HT-29 (cell line): Measurements from ENCODE around the gene GFRAL. TPM values are rescaled to one million over a fixed set of nuclear protein-coding genes. Genes with fewer than 3 reads are reported as not detected.
"Not testable (repeated sequence)": the region's sequence is repeated elsewhere in the genome, so short reads cannot be mapped to it uniquely, and the experiment has no call there.

Experiments
- DNase-seq: peaks from one replicate; pipeline ENCODE4 v3.0.0-alpha.2; 2015; ENCODE audit warnings: low spot score
- total RNA-seq: library from RNA; depleted of rRNA; stranded (reverse); fragments of >200 nt; shearing (Covaris generic); gene quantifications from 2 replicates; pipeline ENCODE4 v1.2.3, GENCODE V29; 2014; rRNA removed

The GFRAL gene, protein sequence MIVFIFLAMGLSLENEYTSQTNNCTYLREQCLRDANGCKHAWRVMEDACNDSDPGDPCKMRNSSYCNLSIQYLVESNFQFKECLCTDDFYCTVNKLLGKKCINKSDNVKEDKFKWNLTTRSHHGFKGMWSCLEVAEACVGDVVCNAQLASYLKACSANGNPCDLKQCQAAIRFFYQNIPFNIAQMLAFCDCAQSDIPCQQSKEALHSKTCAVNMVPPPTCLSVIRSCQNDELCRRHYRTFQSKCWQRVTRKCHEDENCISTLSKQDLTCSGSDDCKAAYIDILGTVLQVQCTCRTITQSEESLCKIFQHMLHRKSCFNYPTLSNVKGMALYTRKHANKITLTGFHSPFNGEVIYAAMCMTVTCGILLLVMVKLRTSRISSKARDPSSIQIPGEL
- not detected in 2 replicates for total RNA-seq

DNA sequence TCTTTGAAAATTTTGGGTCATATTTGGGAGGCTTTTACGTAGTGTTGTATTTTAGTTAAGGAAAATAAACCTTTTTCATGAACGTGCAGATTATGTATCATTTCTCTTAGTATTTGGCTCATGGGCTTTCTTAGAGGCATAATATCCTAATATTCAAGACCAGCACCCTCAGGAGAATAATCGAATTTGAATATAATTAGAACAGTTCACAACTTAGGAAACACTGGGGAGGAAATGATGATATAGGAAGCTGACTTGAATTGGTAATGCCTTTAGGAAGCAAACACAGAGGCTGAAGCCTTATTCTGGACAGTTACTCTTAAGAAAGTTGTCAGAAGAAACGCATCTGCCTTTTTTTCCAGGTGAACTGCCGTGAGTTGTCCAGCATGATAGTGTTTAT is at the start of gene GFRAL:
Gene GFRAL (plus strand): TSS at position 301 of the 400 bp plus-strand sequence. CDS start 86 bp downstream, at position 387.
- no peak for DNase-seq

DNA sequence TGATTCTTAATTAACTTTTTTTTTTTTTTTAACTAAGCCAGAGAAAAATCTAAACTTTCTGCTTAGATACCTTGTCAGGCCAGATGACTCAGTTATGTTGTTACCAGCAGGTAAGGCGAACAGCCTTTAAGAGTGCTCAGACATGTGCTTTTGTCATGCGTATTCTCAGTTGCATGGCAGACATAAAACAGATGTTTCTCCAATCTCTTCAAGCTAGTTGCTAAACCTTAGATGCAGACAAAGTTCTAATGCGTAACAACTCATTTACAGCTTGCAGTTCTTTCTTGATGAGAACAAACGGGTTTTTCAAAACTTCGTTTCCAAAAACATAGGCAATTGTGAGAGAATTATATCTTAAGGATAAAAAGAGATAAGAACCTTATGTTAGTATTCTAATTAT is 49.6 kb upstream of the GFRAL start:
- no peak for DNase-seq

DNA sequence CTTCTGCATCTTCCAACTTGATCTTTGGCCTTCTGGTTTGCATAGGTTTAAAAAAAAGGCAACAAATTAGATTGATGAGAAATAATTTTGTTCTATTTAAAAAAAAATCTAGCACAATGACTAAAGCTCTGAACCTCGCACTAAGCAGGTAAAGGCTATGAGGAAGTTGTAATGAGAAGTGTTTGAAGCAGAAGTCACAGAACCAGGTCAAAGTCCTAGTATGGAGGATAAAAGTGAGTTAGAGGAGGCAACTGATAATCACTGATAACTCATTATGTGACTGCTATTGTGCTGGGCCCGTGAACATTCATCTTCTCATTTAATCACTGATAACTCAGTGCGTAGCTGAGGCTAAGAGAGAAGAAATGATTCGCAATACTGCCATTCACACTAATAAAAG is 46.1 kb upstream of the GFRAL start:
- DNase-seq, result peak; percentile 28

DNA sequence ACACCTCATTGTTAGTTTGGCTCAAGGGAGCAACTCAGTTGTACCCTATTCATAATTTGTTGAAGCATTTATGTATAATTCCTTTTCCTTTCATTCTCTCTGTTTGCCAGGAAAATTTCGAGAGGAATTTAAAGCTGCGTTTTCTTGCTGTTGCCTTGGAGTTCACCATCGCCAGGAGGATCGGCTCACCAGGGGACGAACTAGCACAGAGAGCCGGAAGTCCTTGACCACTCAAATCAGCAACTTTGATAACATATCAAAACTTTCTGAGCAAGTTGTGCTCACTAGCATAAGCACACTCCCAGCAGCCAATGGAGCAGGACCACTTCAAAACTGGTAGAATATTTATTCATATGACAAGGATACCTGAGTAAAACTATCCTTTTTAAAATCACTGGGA is 45.2 kb upstream of the GFRAL start:
- no peak for DNase-seq

DNA sequence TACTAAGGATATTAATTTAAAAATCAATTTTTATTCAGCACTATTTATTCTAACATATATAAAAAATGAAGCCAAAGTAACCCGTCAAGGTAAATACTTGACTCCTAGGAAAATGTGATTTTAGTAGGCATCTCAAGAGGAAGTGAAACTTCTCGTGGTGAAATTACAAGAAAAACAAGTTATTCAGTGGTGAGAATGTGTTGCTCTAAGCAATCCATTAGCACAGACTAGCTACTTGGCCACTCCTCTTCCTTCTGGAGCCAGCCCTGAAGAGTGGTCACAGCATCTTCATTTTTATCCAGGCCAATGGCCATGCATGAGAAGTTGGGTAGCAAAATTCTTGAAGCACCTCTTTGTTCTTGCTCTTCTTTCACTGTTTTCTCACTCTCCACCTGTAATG is 40.4 kb upstream of the GFRAL start:
- DNase-seq, result no peak

DNA sequence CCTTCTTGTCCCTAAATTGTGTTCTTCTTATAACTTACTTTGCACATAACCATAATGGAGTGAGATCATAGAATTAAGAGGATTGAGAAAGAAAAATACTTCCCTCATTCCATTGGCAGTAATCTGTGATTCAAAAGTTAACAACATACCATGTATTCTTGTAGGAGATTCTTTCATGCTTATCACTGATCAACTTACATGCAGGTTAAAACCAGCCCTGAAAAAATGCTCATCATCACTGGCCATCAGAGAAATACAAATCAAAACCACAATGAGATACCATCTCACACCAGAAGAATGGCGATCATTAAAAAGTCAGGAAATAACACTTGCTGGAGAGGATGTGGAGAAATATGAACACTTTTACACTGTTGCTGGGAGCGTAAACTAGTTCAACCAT is 36.5 kb upstream of the GFRAL start:
- DNase-seq, result no peak

DNA sequence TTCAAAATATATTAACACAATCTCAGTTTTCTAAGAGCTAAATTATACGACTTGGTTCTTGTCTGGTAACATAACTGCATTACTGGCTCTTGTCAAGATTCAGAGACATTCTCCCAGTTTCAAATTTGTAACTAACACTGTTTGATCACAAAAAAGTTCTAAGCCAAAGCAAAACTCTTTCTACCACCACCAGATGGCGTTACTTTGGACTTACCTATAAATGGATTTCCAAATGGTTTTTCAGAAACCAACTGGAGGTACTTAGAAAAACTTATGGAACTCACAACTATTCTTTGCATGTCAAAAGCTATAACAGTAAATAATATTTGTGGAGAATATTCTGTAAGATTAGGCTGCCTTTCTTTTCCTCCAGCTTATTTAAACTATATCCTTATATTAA is 34.2 kb upstream of the GFRAL start:
- DNase-seq, result peak; percentile 13

DNA sequence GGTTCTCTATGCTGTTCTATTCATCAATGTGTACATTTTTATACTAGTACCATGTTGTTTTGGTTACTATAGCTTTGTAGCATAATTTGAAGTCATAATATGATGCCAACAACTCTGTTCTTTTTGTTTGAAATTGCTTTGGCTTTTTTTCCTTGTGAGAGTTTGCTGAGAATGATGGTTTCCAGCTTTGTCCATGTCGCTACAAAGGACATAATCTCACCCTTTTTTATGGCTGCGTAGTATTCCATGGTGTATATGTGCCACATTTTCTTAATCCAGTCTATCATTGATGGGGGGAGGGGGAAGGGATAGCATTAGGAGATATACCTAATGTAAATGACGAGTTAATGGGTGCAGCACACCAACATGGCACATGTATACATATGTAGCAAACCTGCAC is 30.1 kb upstream of the GFRAL start:
- not testable (repeated sequence) for DNase-seq

DNA sequence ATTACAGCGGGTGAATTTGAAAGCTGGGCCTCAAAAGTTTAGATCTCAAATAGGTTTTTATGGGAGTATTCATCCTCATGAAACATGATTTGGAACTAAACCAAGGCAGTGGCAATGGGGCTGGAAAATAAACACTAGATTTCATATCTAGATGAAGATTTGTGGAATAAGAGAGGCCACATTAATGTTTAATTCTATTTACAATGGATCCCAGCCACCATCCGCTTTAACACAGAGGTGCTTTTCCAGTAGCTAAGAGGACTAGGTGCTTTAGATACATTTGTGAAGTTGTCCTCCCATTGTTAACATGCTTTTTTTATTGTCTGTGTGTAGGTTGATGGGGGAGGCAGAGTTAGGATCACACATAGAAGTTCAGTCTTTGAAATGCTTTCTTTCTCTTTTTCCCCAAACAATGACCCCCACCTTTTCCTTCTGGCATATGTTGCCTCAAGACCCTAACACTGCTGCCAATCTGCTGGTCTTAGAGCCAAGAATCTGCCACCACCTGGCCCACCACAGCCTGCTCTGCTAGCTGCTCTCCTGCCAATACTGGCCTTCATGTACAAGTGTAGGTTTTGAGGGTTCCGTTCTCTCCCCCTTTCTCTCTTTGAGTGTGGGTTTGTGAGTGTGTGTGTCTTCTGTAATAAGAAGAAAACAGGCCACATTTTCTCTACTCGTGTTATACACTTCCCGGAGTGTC is 27.8 kb upstream of the GFRAL start:
- DNase-seq, result no peak

DNA sequence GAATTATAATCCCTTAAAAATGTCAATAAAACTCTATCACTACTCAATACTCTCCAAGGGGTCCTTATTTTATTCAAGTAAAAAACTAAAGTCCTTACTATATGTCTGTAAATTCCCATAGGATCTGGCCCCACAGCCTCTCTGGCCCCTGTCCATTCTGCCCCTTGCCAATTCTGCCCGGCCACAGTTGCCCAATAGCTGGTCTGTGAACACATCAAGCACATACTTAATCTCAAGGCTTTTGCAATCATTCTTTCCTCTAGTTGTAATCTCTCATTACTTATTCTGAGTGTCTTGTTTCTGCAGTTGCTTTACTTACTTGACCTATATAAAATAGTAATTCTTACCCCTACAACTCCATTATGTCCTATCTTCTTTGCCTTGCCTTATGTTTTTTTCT is 22.5 kb upstream of the GFRAL start:
- no peak for DNase-seq

DNA sequence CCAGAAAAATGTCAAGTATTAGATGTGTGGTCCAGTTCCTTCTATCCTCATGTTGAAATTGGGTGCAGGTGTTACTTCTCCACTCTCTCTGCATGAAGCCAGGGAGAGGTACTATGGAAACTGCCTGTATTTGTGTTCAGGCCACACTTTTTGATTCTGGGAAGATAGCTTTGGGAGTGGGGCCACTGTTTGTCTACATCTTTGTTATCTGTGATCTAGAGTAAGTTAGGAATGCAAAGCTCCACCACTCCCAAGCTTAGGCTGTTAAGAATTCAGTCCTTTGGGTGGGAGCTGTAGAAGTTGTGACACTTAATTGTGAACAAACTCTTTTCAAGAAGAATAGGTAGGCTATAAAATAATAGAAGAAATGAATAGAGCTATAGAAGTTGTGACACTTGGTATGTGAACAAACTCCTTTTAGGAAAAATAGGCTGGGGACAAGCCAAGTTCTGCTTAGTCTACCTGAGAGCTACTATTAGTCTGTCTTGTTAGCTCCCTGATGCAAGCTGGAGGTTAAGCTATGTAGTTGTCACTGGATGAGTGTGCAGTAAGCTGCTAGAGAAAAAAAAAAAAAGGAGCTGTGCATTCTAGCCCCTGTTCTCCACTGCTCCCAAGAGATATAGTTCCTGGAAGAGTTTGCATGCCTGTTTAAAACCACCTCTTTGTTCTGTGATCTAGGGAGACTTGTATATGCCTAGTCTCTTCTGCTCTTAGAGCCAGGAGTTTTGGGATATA is 7.1 kb upstream of the GFRAL start:
- no peak for DNase-seq

DNA sequence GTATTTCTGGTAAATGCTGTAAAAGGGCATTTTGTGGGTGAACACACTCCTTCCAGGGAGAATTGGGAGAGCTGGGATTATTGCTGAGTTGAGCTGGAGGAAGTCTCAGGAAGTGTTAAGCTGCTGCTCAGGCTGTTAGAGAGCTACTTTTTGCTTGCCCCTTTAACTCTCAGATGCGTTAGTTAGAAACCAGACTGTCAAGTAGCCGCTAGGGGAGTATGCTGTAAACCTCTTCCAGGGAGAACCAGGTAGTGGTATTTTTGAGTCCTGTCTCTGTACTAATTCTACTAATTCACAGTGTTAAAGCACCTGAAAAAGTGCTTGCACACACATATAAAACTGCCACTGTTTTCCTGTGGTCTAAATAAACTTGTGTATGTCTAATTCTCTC is 6.6 kb upstream of the GFRAL start:
- DNase-seq, result no peak

DNA sequence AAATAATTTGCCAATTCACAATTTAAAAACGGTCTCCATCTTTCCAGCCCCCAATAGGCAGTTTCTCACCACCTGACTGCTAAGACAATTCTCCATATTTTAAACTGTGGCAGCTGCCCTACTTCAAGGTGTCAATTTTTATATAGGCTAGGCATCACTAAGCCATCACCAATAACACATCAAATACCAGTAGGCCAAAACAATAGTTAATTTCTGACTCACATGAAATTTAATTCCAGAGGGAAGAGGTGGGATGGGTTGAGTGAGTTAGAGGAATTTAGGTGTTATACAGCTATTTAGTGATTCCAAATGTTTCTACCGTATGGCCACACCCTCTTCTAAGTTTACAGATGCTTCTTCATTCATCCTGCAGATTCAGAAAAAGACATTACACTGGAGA is 49.9 kb downstream of the GFRAL start:
- DNase-seq, result no peak

DNA sequence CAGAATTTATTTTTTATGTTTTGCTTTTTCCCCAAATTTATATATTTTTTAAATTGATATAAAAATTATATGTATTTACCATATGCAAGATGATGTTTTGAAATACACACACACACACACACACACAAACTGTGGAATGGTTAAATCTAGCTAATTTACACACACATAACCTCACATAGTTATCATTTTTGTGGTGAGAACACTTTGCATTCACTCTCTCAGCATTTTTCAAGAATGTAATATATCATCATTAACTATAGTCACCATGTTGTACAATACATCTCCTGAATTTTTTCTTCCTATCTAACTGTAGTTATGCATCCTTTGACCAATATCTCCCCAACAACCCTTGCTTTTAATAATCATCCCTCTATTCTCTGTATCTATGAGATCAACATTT is 52.2 kb downstream of the GFRAL start:
- DNase-seq, result no peak

DNA sequence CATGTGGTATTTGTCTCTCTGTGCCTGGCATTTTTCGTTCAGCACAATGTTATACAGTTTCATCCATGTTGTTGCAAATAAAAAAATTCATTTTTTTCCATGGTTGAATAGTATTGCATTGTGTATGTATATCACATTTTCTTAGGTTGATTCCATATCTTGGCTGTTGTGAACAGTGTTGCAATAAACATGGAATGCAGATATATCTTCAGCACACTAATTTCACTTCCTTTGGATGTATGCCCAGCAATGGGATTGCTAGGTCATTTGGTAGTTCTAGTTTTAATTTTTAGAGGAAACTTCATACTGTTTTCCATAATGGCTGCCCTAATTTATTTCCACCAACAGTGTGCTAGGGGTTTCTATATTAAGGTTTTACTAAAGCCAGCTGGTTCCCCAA is 52.6 kb downstream of the GFRAL start:
- DNase-seq, result no peak

DNA sequence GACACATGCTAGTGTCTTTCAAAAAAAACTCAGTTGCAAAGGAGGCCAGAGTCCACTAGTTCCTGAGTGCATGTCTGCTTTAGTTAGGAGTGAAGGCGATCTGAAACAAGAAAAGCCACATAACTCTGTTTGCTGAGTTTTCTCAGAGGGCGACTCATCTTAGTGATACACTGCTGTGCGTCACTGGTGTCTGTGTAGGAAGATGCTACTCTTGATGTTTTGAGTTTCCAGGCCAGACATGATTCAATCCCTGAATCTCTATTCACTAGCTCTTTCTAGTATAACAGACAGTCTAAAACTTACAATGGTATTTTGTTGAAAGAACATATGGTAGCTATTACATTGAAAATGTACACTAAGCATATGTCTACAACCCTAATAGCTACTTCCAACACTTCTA is 60.9 kb downstream of the GFRAL start:
- DNase-seq, result no peak

DNA sequence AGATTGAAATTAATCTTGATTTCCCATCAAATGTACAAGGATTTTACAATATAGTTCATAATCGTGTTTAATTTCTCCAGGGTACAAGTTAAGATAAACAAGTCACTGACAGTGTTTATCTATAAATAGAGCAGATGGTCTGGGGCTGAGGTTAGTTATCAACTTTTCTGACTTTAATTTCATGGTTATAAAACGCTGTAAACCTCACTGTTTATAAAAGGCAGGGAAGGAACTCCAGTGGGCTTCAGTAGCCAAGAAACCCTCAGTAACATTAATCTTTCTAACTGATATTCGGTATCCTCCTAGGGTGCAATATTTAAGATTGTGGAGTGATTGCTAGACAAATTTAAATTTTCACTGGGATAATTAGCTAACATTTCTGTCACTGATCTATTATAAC is 68.6 kb downstream of the GFRAL start:
- DNase-seq, result no peak

DNA sequence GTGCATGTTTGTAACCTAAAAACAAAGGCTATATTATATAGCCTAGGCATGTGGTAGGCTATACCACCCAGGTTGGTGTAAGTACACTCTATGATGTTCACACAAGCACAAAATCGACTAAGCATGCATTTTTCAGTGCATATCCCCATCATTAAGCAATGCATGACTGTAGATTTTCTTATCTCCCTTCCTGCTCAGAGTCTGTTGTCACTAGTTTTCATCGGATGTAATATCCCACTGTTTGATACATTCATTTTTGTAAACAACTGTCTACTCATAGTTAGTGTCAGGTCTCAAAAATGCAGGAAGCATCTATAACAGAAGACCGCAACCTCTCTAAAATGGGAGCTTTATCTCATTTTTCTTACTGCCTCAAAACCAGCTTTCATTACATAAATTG is 70.7 kb downstream of the GFRAL start:
- no peak for DNase-seq

DNA sequence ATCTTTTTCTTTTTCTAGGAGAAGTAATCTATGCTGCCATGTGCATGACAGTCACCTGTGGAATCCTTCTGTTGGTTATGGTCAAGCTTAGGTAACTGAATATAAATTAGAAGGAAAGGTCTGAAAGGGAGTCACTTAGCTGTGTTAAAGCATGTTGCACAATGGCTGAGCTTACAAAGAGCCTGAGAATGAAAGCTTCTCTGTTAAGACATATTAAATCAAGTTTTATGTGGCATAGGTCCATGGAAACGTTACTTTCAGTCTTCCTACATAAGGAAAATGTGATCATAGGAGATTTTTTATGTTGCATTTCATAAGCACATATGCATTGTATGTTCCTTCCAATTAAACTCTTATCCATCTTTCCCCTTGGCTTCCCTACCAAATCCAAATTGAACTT is 72.1 kb downstream of the GFRAL start:
- DNase-seq, result no peak

DNA sequence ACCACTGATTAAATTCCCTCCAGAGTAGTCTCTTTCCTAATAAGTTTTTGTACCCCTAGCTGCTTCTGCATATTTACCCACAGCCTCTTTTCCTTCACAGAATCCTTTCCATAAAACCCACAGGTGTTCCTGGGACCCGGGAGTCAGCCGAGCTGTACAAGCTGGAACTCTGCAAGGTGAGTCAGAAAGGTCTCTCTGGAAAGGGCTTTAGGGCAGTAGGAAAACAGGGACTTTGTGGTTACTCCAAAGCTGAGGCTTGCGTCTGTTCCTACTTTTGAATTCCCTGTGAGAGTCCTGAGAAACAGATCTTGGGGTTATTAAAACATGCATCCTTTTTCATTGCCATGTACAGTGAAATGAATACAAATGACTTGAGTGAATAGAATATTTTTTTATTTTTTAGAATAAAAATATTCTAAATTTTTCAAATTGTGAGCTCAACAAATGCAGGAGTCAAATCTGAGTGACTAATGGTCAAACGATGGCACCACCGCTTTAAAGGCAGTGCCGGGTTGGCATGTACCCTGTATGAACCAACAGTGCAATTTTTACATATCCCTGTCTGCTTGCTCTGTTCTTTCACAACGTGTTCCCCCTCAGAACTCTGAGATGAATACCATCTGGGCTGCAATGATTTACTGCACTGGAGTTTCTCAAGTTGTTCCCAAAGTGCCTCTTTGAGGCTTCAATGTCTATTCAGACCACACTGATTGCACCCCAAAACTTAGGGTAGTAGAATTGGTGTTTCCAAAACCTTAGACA is 78.4 kb downstream of the GFRAL start:
- no peak for DNase-seq

DNA sequence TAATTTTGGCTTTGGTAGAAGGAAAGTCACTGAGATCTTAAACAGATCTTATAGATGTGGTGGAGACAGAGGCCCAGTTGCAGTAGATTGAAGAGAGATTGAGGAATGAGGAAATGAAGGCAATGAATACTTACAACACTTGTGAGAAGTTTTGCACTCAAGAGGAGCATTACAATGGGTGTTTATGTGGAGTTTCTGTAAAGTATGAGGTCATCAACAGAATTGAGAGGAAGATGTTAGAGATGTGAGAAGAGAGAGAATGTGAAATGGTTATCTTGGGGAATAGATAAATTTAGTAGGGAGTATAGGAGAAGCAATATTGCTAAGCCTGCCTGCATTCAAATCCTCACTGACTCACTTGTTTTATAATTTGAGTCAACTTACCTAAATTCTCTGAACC is 83.4 kb downstream of the GFRAL start:
- DNase-seq, result no peak

DNA sequence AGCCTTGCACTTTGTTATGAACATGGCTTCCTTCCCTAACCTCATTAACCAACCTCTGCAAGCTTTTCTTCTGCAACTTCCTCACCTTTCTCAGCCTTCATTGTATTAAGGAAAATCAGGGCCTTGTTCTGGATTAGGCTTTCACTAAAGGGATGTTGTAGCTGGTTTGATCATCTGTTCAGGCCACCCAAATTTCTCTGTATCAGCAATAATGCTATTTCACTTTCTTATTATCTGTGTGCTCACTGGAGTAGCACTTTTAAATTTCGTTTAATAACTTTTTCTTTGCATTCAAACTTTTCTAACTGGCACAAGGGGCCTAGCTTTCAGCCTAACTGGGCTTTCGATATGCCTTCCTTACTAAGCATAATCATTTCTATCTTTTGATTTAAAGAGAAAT is 96.7 kb downstream of the GFRAL start:
- no peak for DNase-seq
